H1 (cell line): Measurements from ENCODE around the gene MYO7B. TPM values are rescaled to one million over a fixed set of nuclear protein-coding genes. Genes with fewer than 3 reads are reported as not detected.

Experiments
- BACH1 ChIP-seq: IDR thresholded peaks from 2 replicates; pipeline ENCODE4 v1.6.1; 2012; ENCODE audit warnings: low read length, improper control_type of control experiment
- BRCA1 ChIP-seq: IDR thresholded peaks from 2 replicates; pipeline ENCODE4 v1.6.1; 2012; ENCODE audit warnings: low read depth, low read length, improper control_type of control experiment
- NRF1 ChIP-seq: IDR thresholded peaks from 2 replicates; pipeline ENCODE4 v1.6.1; 2011; ENCODE audit warnings: mild to moderate bottlenecking, low read depth, low read length, improper control_type of control experiment
- polyA plus RNA-seq, 7 experiments: library from polyadenylated mRNA; depleted of rRNA in 3 of 7; stranded (reverse) in 5 of 7; unstranded in 2 of 7; fragments of >200 nt in 5 of 7; fragments of 200-250 nt in 2 of 7; gene quantifications; 1 replicate in 5 of 7; 2 replicates in 1 of 7; 4 replicates in 1 of 7; pipeline versions ENCODE4 v1.2.1 to v1.2.3, GENCODE V29; 2011 to 2013; ENCODE audit warnings: missing spikeins in 2 of 7, mixed read lengths in 2 of 7
- total RNA-seq: library from RNA; stranded (reverse); fragmentation: NEBNext Ultra II Directional; extraction: Animal tissue kit (Norgen Biotek cat#: 25700); gene quantifications from 2 replicates; pipeline ENCODE4 v1.2.1, GENCODE V29; 2021
- TF ChIP-seq, protein P1 (sequence below), 3 experiments: IDR thresholded peaks; 1 replicate in 2 of 3; 2 replicates in 1 of 3; pipeline versions ENCODE4 v1.5.1 to v1.6.1; 2011; ENCODE audit warnings: low read length in 3 of 3, mild to moderate bottlenecking in 3 of 3, inconsistent platforms in 2 of 3, low read depth in 1 of 3, moderate library complexity in 1 of 3; ENCODE audit not compliant: insufficient read depth in 1 of 3; ENCODE audit errors: control extremely low read depth in 1 of 3

MYO7B gene
- total and polyA plus RNA-seq, 2 of the 8 experiments (the other 6 are each of a cell fraction or from before 2014, with no cell fraction given), result not detected

DNA sequence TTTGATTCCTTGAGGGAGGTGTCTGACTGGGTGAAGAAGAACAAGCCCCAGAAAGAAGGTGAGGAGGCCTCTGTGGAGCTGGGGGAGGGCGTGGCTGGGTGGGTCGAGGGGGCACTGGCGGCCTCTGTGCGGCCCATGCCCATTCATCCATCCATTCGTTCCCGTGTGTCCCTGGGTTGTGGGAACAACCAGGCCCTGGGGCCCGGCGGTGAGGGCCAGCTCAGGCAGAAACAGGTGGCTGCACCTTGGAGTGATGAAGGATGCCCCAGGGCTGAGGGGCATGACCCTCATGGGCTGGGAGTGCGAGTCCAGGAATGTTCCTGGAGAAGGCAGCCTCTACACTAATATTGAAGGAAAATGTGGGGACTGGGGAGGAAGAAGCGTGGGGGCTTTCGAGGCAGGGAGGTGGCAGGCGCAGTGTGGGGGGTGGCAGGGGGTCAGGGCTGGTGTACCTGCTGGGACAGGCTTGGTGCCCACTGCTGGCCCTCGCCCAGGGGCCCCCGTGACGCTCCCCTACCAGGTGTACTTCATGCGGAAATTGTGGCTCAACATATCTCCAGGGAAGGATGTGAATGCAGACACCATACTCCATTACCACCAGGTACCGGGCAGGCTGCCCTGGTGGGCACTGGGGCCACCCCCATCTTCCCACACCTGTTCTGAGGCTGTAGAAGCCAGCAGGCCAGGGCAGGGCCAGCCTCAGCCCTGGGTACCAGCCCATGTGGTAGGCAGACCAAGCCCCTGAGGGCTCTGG, 99.3 kb downstream of the MYO7B start (continued):
- TF ChIP-seq, protein P1, sequence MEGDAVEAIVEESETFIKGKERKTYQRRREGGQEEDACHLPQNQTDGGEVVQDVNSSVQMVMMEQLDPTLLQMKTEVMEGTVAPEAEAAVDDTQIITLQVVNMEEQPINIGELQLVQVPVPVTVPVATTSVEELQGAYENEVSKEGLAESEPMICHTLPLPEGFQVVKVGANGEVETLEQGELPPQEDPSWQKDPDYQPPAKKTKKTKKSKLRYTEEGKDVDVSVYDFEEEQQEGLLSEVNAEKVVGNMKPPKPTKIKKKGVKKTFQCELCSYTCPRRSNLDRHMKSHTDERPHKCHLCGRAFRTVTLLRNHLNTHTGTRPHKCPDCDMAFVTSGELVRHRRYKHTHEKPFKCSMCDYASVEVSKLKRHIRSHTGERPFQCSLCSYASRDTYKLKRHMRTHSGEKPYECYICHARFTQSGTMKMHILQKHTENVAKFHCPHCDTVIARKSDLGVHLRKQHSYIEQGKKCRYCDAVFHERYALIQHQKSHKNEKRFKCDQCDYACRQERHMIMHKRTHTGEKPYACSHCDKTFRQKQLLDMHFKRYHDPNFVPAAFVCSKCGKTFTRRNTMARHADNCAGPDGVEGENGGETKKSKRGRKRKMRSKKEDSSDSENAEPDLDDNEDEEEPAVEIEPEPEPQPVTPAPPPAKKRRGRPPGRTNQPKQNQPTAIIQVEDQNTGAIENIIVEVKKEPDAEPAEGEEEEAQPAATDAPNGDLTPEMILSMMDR (IDR thresholded peaks at IDR 0.05; ENCODE audit: control extremely low read depth in 1 of 3, insufficient read depth in 1 of 3, low read depth in 1 of 3, low read length in 3 of 3), result no peak
- no peak for TF ChIP-seq NRF1
- no peak for TF ChIP-seq BACH1
- no peak for TF ChIP-seq BRCA1
